ENCODE data around the gene C9orf57.

DNA sequence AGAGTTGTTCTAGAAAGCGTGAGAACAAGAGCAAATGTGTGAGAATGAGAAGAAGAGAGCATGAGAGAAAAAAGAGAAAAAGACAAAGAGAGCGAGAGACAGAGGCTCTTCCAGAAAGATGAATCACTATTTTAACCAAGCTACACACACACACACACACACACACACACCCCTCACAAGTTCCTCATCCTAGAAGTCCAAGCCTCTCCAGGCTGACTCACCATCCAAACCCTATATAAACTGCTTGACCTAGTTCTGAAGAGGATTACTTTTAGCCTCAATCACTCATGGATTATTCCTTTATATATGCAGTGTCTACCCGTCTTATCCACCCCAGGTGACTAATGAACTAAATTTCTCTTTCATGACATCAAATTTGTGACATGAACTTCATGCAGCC, 37.6 kb downstream of the C9orf57 start:
- TF ChIP-seq, protein P1, sequence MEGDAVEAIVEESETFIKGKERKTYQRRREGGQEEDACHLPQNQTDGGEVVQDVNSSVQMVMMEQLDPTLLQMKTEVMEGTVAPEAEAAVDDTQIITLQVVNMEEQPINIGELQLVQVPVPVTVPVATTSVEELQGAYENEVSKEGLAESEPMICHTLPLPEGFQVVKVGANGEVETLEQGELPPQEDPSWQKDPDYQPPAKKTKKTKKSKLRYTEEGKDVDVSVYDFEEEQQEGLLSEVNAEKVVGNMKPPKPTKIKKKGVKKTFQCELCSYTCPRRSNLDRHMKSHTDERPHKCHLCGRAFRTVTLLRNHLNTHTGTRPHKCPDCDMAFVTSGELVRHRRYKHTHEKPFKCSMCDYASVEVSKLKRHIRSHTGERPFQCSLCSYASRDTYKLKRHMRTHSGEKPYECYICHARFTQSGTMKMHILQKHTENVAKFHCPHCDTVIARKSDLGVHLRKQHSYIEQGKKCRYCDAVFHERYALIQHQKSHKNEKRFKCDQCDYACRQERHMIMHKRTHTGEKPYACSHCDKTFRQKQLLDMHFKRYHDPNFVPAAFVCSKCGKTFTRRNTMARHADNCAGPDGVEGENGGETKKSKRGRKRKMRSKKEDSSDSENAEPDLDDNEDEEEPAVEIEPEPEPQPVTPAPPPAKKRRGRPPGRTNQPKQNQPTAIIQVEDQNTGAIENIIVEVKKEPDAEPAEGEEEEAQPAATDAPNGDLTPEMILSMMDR (IDR thresholded peaks at IDR 0.05) = no peak
- no peak for TF ChIP-seq POLR2A (IDR thresholded peaks at IDR 0.05)
- TF ChIP-seq POLR2AphosphoS5 (IDR thresholded peaks at IDR 0.05) = no peak

Data from gastroesophageal sphincter (tissue), 3 donors.